Spleen (tissue), 7 donors: ENCODE measurements around the gene CD276.

Experiments used
- POLR2A ChIP-seq, 3 donors: fragments of 450-650 bp; IDR thresholded peaks; one replicate each; pipeline ENCODE4 v1.5.1; 2017; ENCODE audit warnings: antibody characterized with exemption in 3 of 3, mild to moderate bottlenecking in 1 of 3
- POLR2AphosphoS5 ChIP-seq, 3 donors: sonication (generic); formaldehyde crosslinking; IDR thresholded peaks; one replicate each; pipeline ENCODE4 v1.5.1; 2017; ENCODE audit warnings: antibody characterized with exemption in 3 of 3
- TF ChIP-seq, protein P1 (sequence below), 11 experiments: fragments of 200-600 bp in 7 of 11; fragments of 450-650 bp in 4 of 11; sonication (generic) in 4 of 11; IDR thresholded peaks in 8 of 11; conservative IDR thresholded peaks in 3 of 11; 1 replicate in 7 of 11; 2 replicates in 4 of 11; pipeline versions ENCODE4 v1.4.0 to v1.8.0; 2016 to 2021; ENCODE audit warnings: antibody characterized with exemption in 11 of 11, inconsistent platforms in 4 of 11, mild to moderate bottlenecking in 1 of 11
- donor health status: DM: no; HTN: no; CAD: no; lungs with moderate emphysema.
- donor health status: DM: no; HTN: no; CAD: no.
- donor health status: DM: no; HTN: no; CAD: no.

DNA sequence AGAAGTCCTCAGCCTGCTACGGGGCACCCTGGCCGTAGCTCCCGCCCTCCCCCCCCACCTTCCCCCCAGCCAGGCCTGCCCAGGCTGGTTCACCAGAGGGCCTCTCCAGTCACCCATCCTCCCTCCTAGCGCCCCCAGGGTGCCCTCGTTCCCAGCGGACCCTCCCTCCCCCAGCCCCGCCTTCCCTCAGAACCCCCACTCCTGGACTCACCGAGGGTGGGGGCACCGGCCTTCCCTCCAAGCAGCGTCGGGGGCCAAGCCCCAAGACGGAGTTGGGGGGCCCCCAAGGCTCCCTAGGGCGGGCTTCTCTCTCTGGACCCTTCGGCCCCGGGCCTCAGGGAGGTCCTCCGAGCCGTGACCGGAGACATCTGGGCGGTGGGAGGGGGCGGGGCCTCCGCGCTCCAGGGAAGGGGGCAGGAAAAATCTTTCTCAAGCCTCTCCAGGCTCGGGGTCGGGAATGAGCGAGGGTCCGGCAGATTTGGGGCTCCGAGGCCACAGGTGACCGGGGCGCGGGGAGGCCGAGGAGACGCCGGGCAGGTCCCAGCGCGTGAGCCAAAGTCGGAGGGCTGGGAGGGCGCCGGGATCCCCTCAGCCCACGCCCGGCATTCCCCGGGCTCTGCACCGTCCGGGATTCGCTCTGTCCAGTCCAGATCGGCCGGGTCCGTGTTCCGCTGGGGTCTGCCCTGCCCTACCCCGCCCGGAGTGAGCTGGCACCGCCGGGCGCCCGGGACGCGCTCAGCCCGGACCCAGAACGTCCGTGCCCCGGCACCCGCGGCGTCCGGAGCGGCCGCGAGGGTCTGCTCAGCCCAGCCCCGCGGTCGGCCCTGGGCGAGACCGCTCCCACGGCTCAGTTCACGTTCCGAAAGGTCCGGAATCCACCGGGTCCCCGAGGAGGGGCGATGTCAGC is 68.0 kb downstream of the CD276 start:
- TF ChIP-seq POLR2A (IDR thresholded peaks at IDR 0.05) (no peak), POLR2AphosphoS5 (IDR thresholded peaks at IDR 0.05) (no peak)
- TF ChIP-seq, protein P1, sequence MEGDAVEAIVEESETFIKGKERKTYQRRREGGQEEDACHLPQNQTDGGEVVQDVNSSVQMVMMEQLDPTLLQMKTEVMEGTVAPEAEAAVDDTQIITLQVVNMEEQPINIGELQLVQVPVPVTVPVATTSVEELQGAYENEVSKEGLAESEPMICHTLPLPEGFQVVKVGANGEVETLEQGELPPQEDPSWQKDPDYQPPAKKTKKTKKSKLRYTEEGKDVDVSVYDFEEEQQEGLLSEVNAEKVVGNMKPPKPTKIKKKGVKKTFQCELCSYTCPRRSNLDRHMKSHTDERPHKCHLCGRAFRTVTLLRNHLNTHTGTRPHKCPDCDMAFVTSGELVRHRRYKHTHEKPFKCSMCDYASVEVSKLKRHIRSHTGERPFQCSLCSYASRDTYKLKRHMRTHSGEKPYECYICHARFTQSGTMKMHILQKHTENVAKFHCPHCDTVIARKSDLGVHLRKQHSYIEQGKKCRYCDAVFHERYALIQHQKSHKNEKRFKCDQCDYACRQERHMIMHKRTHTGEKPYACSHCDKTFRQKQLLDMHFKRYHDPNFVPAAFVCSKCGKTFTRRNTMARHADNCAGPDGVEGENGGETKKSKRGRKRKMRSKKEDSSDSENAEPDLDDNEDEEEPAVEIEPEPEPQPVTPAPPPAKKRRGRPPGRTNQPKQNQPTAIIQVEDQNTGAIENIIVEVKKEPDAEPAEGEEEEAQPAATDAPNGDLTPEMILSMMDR (IDR thresholded peaks at IDR 0.05 in 8 of 11, conservative IDR thresholded peaks at IDR 0.05 in 3 of 11): no peak
